ENCODE results near the gene ALDH3A2. TPM values are rescaled to one million over a fixed set of nuclear protein-coding genes. Genes with fewer than 3 reads are reported as not detected.

ALDH3A2 gene
- total and polyA plus RNA-seq, 2 of the 8 experiments (the other 6 are each of a cell fraction or from before 2014, with no cell fraction given): 20.6 to 72.9 TPM

DNA sequence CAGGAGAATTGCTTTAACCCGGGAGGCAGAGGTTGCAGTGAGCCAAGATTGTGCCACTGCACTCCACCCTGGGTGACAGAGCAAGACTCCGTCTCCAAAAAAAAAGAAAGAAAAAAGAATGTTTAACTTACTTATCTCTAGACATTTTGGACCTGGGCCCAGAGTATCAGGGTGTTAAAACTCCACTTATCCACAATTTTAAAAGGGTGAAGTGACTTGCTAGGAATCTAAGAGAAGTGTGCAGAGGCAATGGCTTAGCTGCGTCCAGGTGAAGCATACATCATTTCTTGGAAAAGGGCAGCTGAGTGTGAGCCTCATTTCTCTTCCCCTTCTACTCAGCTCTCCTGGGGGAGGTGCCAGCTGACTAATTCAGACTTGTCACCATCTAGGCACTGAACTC is 25.1 kb downstream of the ALDH3A2 start (continued):
- TF ChIP-seq KDM1A (IDR thresholded peaks at IDR 0.05; ENCODE audit: borderline replicate concordance, low read length) (no peak), JUND (IDR thresholded peaks at IDR 0.05; ENCODE audit: low read length) (no peak), CHD1 (IDR thresholded peaks at IDR 0.05; ENCODE audit: low read depth, low read length) (no peak)

Data from H1 (cell line).